HCT116 (cell line): ENCODE results near the gene KRT36. TPM values are rescaled to one million over a fixed set of nuclear protein-coding genes. Genes with fewer than 3 reads are reported as not detected.

Experiments
- ATAC-seq: fragments of 200-7000 bp; cut with Tn5 transposase; 2 replicates; pipeline ENCODE4 v1.9.1; 2020; ENCODE audit warnings: mild to moderate bottlenecking, moderate library complexity
- BruUV-seq: library from RNA; stranded (reverse); fragments of 400-500 nt; replicated peaks from 2 replicates; lab custom pipeline; 2021; lab: Mats Ljungman, UMichigan
- CTCF ChIA-PET: fragments of 300-600 bp; sonication (Branson Sonifier 250); formaldehyde crosslinking; loops from one replicate; lab custom pipeline; 2021; ENCODE audit warnings: antibody characterized with exemption; lab: Charles Lee
- POLR2A ChIA-PET: fragments of 300-600, 350-600 bp; sonication (Branson Sonifier 250); formaldehyde crosslinking; loops from one replicate; lab custom pipeline; 2021; ENCODE audit warnings: antibody characterized with exemption; lab: Charles Lee
- RAD21 ChIA-PET, 2 experiments: fragments of 300-600 bp; sonication (Branson Sonifier 250); formaldehyde crosslinking; loops; one replicate each; lab custom pipeline; 2023; ENCODE audit warnings: low total read pairs in 2 of 2; ENCODE audit not compliant: uncharacterized antibody in 2 of 2, unreplicated experiment in 2 of 2, low non-redundant PET in 1 of 2; lab: Charles Lee
- DNase-seq: peaks from one replicate; pipeline ENCODE4 v3.0.0-alpha.2; 2010; ENCODE audit warnings: low read depth, low spot score
- H2AFZ ChIP-seq: fragments of 200-600 bp; shearing (Covaris generic), sonication (generic); 2 replicates; pipeline ENCODE4 v1.6.1; 2017; ENCODE audit warnings: low read depth, mixed run types, mixed read lengths, antibody characterized with exemption, low read length; ENCODE audit not compliant: poor library complexity, severe bottlenecking
- H3K27ac ChIP-seq: 2 replicates; pipeline ENCODE4 v1.5.1; 2012; ENCODE audit warnings: low read depth, low read length
- H3K27me3 ChIP-seq: fragments of 200-600 bp; sonication (generic); 2 replicates; pipeline ENCODE4 v1.6.1; 2016; ENCODE audit warnings: mixed run types, low read length, mixed read lengths; ENCODE audit not compliant: insufficient read depth
- H3K36me3 ChIP-seq, 2 experiments: fragments of 200-500 bp in 1 of 2; fragments of 200-600 bp in 1 of 2; sonication (Bioruptor generic) in 1 of 2; sonication (generic) in 1 of 2; 2 replicates each; pipeline versions ENCODE4 v1.5.1 to v1.6.1; 2014 to 2016; ENCODE audit warnings: low read length in 2 of 2, inconsistent platforms in 1 of 2, mixed read lengths in 1 of 2, mixed run types in 1 of 2; ENCODE audit not compliant: insufficient read depth in 2 of 2, control insufficient read depth in 1 of 2
- H3K4me1 ChIP-seq, 2 experiments: fragments of 200-600 bp in 1 of 2; sonication (generic) in 1 of 2; 2 replicates each; pipeline versions ENCODE4 v1.5.1 to v1.6.1; 2012 to 2017; ENCODE audit warnings: low read length in 2 of 2, inconsistent platforms in 1 of 2, mild to moderate bottlenecking in 1 of 2, mixed read lengths in 1 of 2, mixed run types in 1 of 2, moderate library complexity in 1 of 2; ENCODE audit not compliant: insufficient read depth in 2 of 2, control insufficient read depth in 1 of 2
- H3K4me2 ChIP-seq: fragments of 200-600 bp; sonication (generic); 2 replicates; pipeline ENCODE4 v1.6.1; 2017; ENCODE audit warnings: mixed run types, low read length, mixed read lengths
- H3K4me3 ChIP-seq, 2 experiments: fragments of 200-600 bp in 1 of 2; sonication (generic) in 1 of 2; replicated peaks in 1 of 2; 2 replicates each; pipeline ENCODE4 v1.5.1; 2011 to 2016; ENCODE audit warnings: low read length in 2 of 2, control low read depth in 1 of 2, low read depth in 1 of 2, mild to moderate bottlenecking in 1 of 2, mixed read lengths in 1 of 2, mixed run types in 1 of 2
- H3K79me2 ChIP-seq: fragments of 200-600 bp; sonication (generic); 2 replicates; pipeline ENCODE4 v1.6.1; 2017; ENCODE audit warnings: mild to moderate bottlenecking, mixed run types, low read length, moderate library complexity, mixed read lengths; ENCODE audit not compliant: insufficient read depth
- H3K9ac ChIP-seq: fragments of 200-600 bp; sonication (generic); 2 replicates; pipeline ENCODE4 v1.6.1; 2016; ENCODE audit warnings: low read length, mixed read lengths
- H3K9me2 ChIP-seq: fragments of 200-600 bp; sonication (generic), shearing (Covaris generic); 2 replicates; pipeline ENCODE4 v1.6.1; 2017; ENCODE audit warnings: mixed run types, mild to moderate bottlenecking, moderate library complexity; ENCODE audit not compliant: insufficient read depth
- H3K9me3 ChIP-seq, 2 experiments: fragments of 200-500 bp in 1 of 2; fragments of 200-600 bp in 1 of 2; sonication (Bioruptor generic) in 1 of 2; sonication (generic) in 1 of 2; 2 replicates each; pipeline ENCODE4 v1.6.1; 2014 to 2017; ENCODE audit warnings: low read length in 2 of 2, mixed read lengths in 2 of 2, inconsistent platforms in 1 of 2, low read depth in 1 of 2, mild to moderate bottlenecking in 1 of 2, mixed run types in 1 of 2, moderate library complexity in 1 of 2; ENCODE audit not compliant: control insufficient read depth in 1 of 2, insufficient read depth in 1 of 2
- H4K20me1 ChIP-seq: fragments of 200-600 bp; sonication (generic), shearing (Covaris generic); 2 replicates; pipeline ENCODE4 v1.6.1; 2017; ENCODE audit warnings: mixed run types, mild to moderate bottlenecking, moderate library complexity; ENCODE audit not compliant: insufficient read depth
- ATF3 ChIP-seq: IDR thresholded peaks from 2 replicates; pipeline ENCODE4 v1.6.1; 2012
- CBX3 ChIP-seq: IDR thresholded peaks from 2 replicates; pipeline ENCODE4 v1.6.1; 2012; ENCODE audit warnings: low read depth
- CEBPB ChIP-seq: IDR thresholded peaks from 2 replicates; pipeline ENCODE4 v1.6.1; 2012; ENCODE audit warnings: low read depth
- CTCF ChIP-seq, 3 experiments: fragments of 200-600 bp in 1 of 3; sonication (generic) in 1 of 3; IDR thresholded peaks in 2 of 3; conservative IDR thresholded peaks in 1 of 3; 2 replicates each; pipeline ENCODE4 v1.5.1; 2012 to 2017; ENCODE audit warnings: low read depth in 2 of 3, low read length in 2 of 3, antibody characterized with exemption in 1 of 3, borderline replicate concordance in 1 of 3, control low read depth in 1 of 3, mild to moderate bottlenecking in 1 of 3, mixed read lengths in 1 of 3, mixed run types in 1 of 3, moderate library complexity in 1 of 3; ENCODE audit not compliant: insufficient read depth in 1 of 3
- EGR1 ChIP-seq: IDR thresholded peaks from 2 replicates; pipeline ENCODE4 v1.6.1; 2012; ENCODE audit warnings: low read depth
- EZH2 ChIP-seq: fragments of 200-600 bp; sonication (generic); IDR thresholded peaks from 2 replicates; pipeline ENCODE4 v1.6.1; 2017; ENCODE audit warnings: antibody characterized with exemption, mixed run types
- EZH2phosphoT487 ChIP-seq: fragments of 200-600 bp; IDR thresholded peaks from 2 replicates; pipeline ENCODE4 v1.6.1; 2018; ENCODE audit warnings: antibody characterized with exemption, borderline replicate concordance
- JUND ChIP-seq: IDR thresholded peaks from 2 replicates; pipeline ENCODE4 v1.6.1; 2012
- POLR2A ChIP-seq: IDR thresholded peaks from 2 replicates; pipeline ENCODE4 v1.7.0; 2011; ENCODE audit warnings: borderline replicate concordance; ENCODE audit not compliant: insufficient read depth, insufficient read length; ENCODE audit errors: extremely low read depth
- POLR2AphosphoS5 ChIP-seq: IDR thresholded peaks from 2 replicates; pipeline ENCODE4 v1.6.1; 2011; ENCODE audit warnings: mild to moderate bottlenecking, low read depth, low read length, moderate library complexity
- REST ChIP-seq: IDR thresholded peaks from 2 replicates; pipeline ENCODE4 v1.6.1; 2012; ENCODE audit warnings: low read depth
- SRF ChIP-seq: IDR thresholded peaks from 2 replicates; pipeline ENCODE4 v1.6.1; 2012; ENCODE audit warnings: low read depth
- TCF7L2 ChIP-seq: IDR thresholded peaks from 2 replicates; pipeline ENCODE4 v1.7.0; 2011; ENCODE audit warnings: borderline replicate concordance, inconsistent platforms; ENCODE audit not compliant: insufficient read depth, insufficient read length; ENCODE audit errors: extremely low read depth
- YY1 ChIP-seq: IDR thresholded peaks from 2 replicates; pipeline ENCODE4 v1.6.1; 2011; ENCODE audit warnings: low read length, low read depth, moderate library complexity, mild to moderate bottlenecking; ENCODE audit not compliant: insufficient replicate concordance; ENCODE audit errors: extremely low read depth
- ZBTB33 ChIP-seq: IDR thresholded peaks from 2 replicates; pipeline ENCODE4 v1.6.1; 2011; ENCODE audit warnings: mild to moderate bottlenecking, low read length, moderate library complexity; ENCODE audit not compliant: insufficient replicate concordance; ENCODE audit errors: extremely low read depth
- ZNF274 ChIP-seq: fragments of 200-500 bp; sonication (Bioruptor generic); IDR thresholded peaks from 2 replicates; pipeline ENCODE4 v1.6.1; 2014; ENCODE audit warnings: mild to moderate bottlenecking, low read depth, low read length, inconsistent platforms
- intact Hi-C: fragments of 100-400 bp; cut with micrococcal nuclease; formaldehyde crosslinking; loops from 2 replicates; pipeline ENCODE4 v1.10.0; 2022
- total RNA-seq: library from RNA; stranded (reverse); gene quantifications from one replicate; pipeline ENCODE4 v1.2.1, GENCODE V29; 2021; ENCODE audit not compliant: unreplicated experiment

Gene KRT36
- total RNA-seq, 1 experiment from 2014 or later, result not detected

GRCh38 chr17:41455236-41455635, 34.5 kb downstream of the KRT36 start:
- H4K20me1 ChIP-seq, result no peaks in the 10 kb centered on the region
- H3K9ac ChIP-seq, result no peak overlapping the region
- no peak for ATAC-seq
- H3K27me3 ChIP-seq, result no peaks in the 10 kb centered on the region
- H3K4me2 ChIP-seq, result no peak overlapping the region
- H3K4me1 ChIP-seq, result peaks cover 2 to 17% of the 10 kb centered on the region in 2 experiments; a peak in 2 of 4 replicates
- H3K4me3 ChIP-seq, result no peak overlapping the region
- intact Hi-C loops, result no loop called here
- no peak overlapping the region for H2AFZ ChIP-seq
- H3K9me3 ChIP-seq, result no peaks in the 10 kb centered on the region
- ChIA-PET POLR2A (no interaction called here), RAD21 (no interaction called here), CTCF (no interaction called here)
- H3K27ac ChIP-seq, result no peak overlapping the region
- no peak for DNase-seq
- BruUV-seq, result no TSS peak
- H3K9me2 ChIP-seq, result no peaks in the 10 kb centered on the region
- H3K36me3 ChIP-seq, result no peaks in the 10 kb centered on the region
- TF ChIP-seq TCF7L2 (no peak), ATF3 (no peak), YY1 (no peak), EZH2phosphoT487 (no peak), CTCF (IDR thresholded peaks at IDR 0.05 in 2 of 3, conservative IDR thresholded peaks at IDR 0.05 in 1 of 3; ENCODE audit: borderline replicate concordance in 1 of 3, insufficient read depth in 1 of 3, low read depth in 2 of 3, low read length in 2 of 3) (no peak), POLR2A (no peak), JUND (no peak), SRF (no peak), REST (no peak), CBX3 (no peak), ZBTB33 (no peak), CEBPB (no peak), ZNF274 (no peak), POLR2AphosphoS5 (no peak), EZH2 (no peak), EGR1 (no peak)
- no peaks in the 10 kb centered on the region for H3K79me2 ChIP-seq
